ENCODE data around the gene NBEAL2. TPM values are rescaled to one million over a fixed set of nuclear protein-coding genes. Genes with fewer than 3 reads are reported as not detected.
A peak's percentile ranks its signal among the peaks of the same experiment; 100 is the strongest.

NBEAL2 gene
- polyA plus RNA-seq, 3 donors = 10.4 to 622 (median 17.3) TPM

- Mint-ChIP-seq H3K36me3 (peaks cover 68 to 87% of the 10 kb centered on the region in 2 donors), H3K4me1 (peaks cover 51% of the 10 kb centered on the region)
Observed at GRCh38 chr3:46992231-46992630, 12.8 kb downstream of the NBEAL2 start.

GRCh38 chr3:46993292-46993691, 13.8 kb downstream of the NBEAL2 start:
- DNase-seq = no peak
- Mint-ChIP-seq H3K36me3 (peaks cover 76 to 98% of the 10 kb centered on the region in 2 donors), H3K27me3 (ENCODE audit: low read depth in 3 of 3) (peaks cover 0 to 2% (median 1%) of the 10 kb centered on the region in 3 donors), H3K4me1 (peaks cover 49% of the 10 kb centered on the region), H3K27ac (peak overlapping the region in 2 of 7 donors; percentile 50 to 80), H3K4me3 (no peak overlapping the region), H3K9me3 (peaks cover 0 to 2% (median 0%) of the 10 kb centered on the region in 7 donors)
- Histone ChIP-seq H3K27ac (ENCODE audit: low read depth in 1 of 2, low read length in 2 of 2) (peak overlapping the region in 1 of 2 donors; percentile 92), H2AFZ (ENCODE audit: insufficient read depth, low read depth, low read length, poor library complexity, severe bottlenecking) (no peak overlapping the region), H4K20me1 (ENCODE audit: insufficient read depth, low read length) (peaks cover 81% of the 10 kb centered on the region), H3K9me3 (replicated peaks in 1 of 2; ENCODE audit: control insufficient read depth in 1 of 2, insufficient read depth in 1 of 2, low read length in 2 of 2) (no peaks in the 10 kb centered on the region), H3K4me2 (replicated peaks; ENCODE audit: extremely low read depth, low read length, poor library complexity, severe bottlenecking) (no peak overlapping the region), H3K9ac (ENCODE audit: insufficient read depth, low read length, poor library complexity, severe bottlenecking) (no peak overlapping the region), H3K4me1 (ENCODE audit: control insufficient read depth in 1 of 2, insufficient read depth in 2 of 2, low read length in 2 of 2) (peaks cover 36 to 54% of the 10 kb centered on the region in 2 donors), H3K4me3 (replicated peaks in 1 of 3; ENCODE audit: low read depth in 2 of 3, low read length in 3 of 3) (no peak overlapping the region), H3K27me3 (ENCODE audit: control insufficient read depth in 2 of 2, insufficient read depth in 2 of 2, low read length in 2 of 2) (no peaks in the 10 kb centered on the region), H3K36me3 (replicated peaks in 1 of 2; ENCODE audit: control insufficient read depth in 1 of 2, insufficient read depth in 2 of 2, low read length in 2 of 2) (peaks cover 75 to 83% of the 10 kb centered on the region in 2 donors), H3K79me2 (ENCODE audit: insufficient read depth, low read length) (peaks cover 65% of the 10 kb centered on the region)
- TF ChIP-seq CTCF (IDR thresholded peaks at IDR 0.05) = no peak
- intact Hi-C loops (cut with micrococcal nuclease) = no loop called here
- 100% methylated on average over 1 of the region's 2 CpGs for WGBS (ENCODE audit: insufficient coverage)

More at GRCh38 chr3:46992231-46992630, 12.8 kb downstream of the NBEAL2 start:
- Histone ChIP-seq H3K4me1 (ENCODE audit: control insufficient read depth in 1 of 2, insufficient read depth in 2 of 2, low read length in 2 of 2) (peaks cover 47 to 59% of the 10 kb centered on the region in 2 donors), H3K27ac (ENCODE audit: low read depth in 1 of 2, low read length in 2 of 2) (peak overlapping the region in 1 of 2 donors; percentile 92), H3K4me3 (replicated peaks in 1 of 3; ENCODE audit: low read depth in 2 of 3, low read length in 3 of 3) (no peak overlapping the region), H3K36me3 (replicated peaks in 1 of 2; ENCODE audit: control insufficient read depth in 1 of 2, insufficient read depth in 2 of 2, low read length in 2 of 2) (peaks cover 64 to 72% of the 10 kb centered on the region in 2 donors), H3K27me3 (ENCODE audit: control insufficient read depth in 2 of 2, insufficient read depth in 2 of 2, low read length in 2 of 2) (no peaks in the 10 kb centered on the region), H3K79me2 (ENCODE audit: insufficient read depth, low read length) (peaks cover 73% of the 10 kb centered on the region), H4K20me1 (ENCODE audit: insufficient read depth, low read length) (peaks cover 74% of the 10 kb centered on the region), H3K9me3 (replicated peaks in 1 of 2; ENCODE audit: control insufficient read depth in 1 of 2, insufficient read depth in 1 of 2, low read length in 2 of 2) (no peaks in the 10 kb centered on the region), H2AFZ (ENCODE audit: insufficient read depth, low read depth, low read length, poor library complexity, severe bottlenecking) (no peak overlapping the region), H3K4me2 (replicated peaks; ENCODE audit: extremely low read depth, low read length, poor library complexity, severe bottlenecking) (no peak overlapping the region), H3K9ac (ENCODE audit: insufficient read depth, low read length, poor library complexity, severe bottlenecking) (no peak overlapping the region)
- intact Hi-C loops (cut with micrococcal nuclease) = no loop called here
- Mint-ChIP-seq H3K9me3 (peaks cover 0 to 2% (median 0%) of the 10 kb centered on the region in 7 donors), H3K4me3 (no peak overlapping the region), H3K27me3 (ENCODE audit: low read depth in 3 of 3) (peaks cover 0 to 3% (median 1%) of the 10 kb centered on the region in 3 donors), H3K27ac (peak overlapping the region in 4 of 7 donors; percentile 41 to 80 (median 64))
- DNase-seq = no peak
- WGBS (ENCODE audit: insufficient coverage) = 91% methylated on average over 8 of the region's 9 CpGs
- TF ChIP-seq CTCF (IDR thresholded peaks at IDR 0.05) = no peak

Data from CD14-positive monocyte (primary cell).